IMR-90 (cell line): ENCODE measurements around the gene STIM1. TPM values are rescaled to one million over a fixed set of nuclear protein-coding genes. Genes with fewer than 3 reads are reported as not detected.

Source experiments
- ATAC-seq: fragments of 200-7000 bp; cut with Tn5 transposase; 2 replicates; pipeline ENCODE4 v1.9.1; 2020; ENCODE audit warnings: low read depth, mild to moderate bottlenecking, moderate library complexity
- BruUV-seq: library from RNA; stranded (reverse); fragments of 400-500 nt; replicated peaks from 2 replicates; lab custom pipeline; 2021; lab: Mats Ljungman, UMichigan
- CTCF ChIA-PET: fragments of 300-600 bp; formaldehyde crosslinking; extraction: SDS; loops from one replicate; lab custom pipeline; 2021; ENCODE audit warnings: antibody characterized with exemption; lab: Yijun Ruan, JAX
- POLR2A ChIA-PET: fragments of 300-600 bp; sonication (Branson Sonifier 250); formaldehyde crosslinking; loops from one replicate; lab custom pipeline; 2022; ENCODE audit warnings: antibody characterized with exemption; ENCODE audit not compliant: unreplicated experiment; lab: Charles Lee
- DNase-seq: peaks from one replicate; pipeline ENCODE4 v3.0.0; 2013
- H2AFZ ChIP-seq: replicated peaks from 2 replicates; pipeline ENCODE3; 2013; ENCODE audit warnings: low read length, mild to moderate bottlenecking; ENCODE audit not compliant: poor library complexity
- H2AK5ac ChIP-seq: 2 replicates; pipeline ENCODE4 v1.6.1; 2013; ENCODE audit warnings: low read depth, low read length, inconsistent platforms
- H2AK9ac ChIP-seq: replicated peaks from 2 replicates; pipeline ENCODE3; 2013; ENCODE audit warnings: mild to moderate bottlenecking, low read depth, low read length, moderate library complexity; ENCODE audit not compliant: poor library complexity
- H2BK120ac ChIP-seq: 2 replicates; pipeline ENCODE4 v1.6.1; 2013; ENCODE audit warnings: low read depth, low read length, inconsistent platforms
- H2BK15ac ChIP-seq: 3 replicates; pipeline ENCODE4 v1.6.1; 2013; ENCODE audit warnings: low read depth, low read length, inconsistent platforms
- H2BK20ac ChIP-seq: 2 replicates; pipeline ENCODE4 v1.6.1; 2013; ENCODE audit warnings: low read depth, mild to moderate bottlenecking, inconsistent platforms, low read length, moderate library complexity
- H2BK5ac ChIP-seq: 2 replicates; pipeline ENCODE4 v1.6.1; 2013; ENCODE audit warnings: mild to moderate bottlenecking, low read depth, low read length, inconsistent platforms; ENCODE audit not compliant: poor library complexity, severe bottlenecking
- H3K14ac ChIP-seq: replicated peaks from 2 replicates; pipeline ENCODE4 v1.6.1; 2013; ENCODE audit warnings: low read depth, low read length, inconsistent platforms
- H3K18ac ChIP-seq: 2 replicates; pipeline ENCODE4 v1.6.1; 2013; ENCODE audit warnings: low read depth, low read length, control low read depth
- H3K23ac ChIP-seq: 2 replicates; pipeline ENCODE4 v1.6.1; 2013; ENCODE audit warnings: low read depth, low read length, inconsistent platforms
- H3K27ac ChIP-seq: 2 replicates; pipeline ENCODE4 v1.5.1; 2013; ENCODE audit warnings: mild to moderate bottlenecking, control low read depth, low read length; ENCODE audit not compliant: insufficient read depth
- H3K27me3 ChIP-seq: 2 replicates; pipeline ENCODE4 v1.6.1; 2013; ENCODE audit warnings: low read length; ENCODE audit not compliant: control insufficient read depth, insufficient read depth
- H3K36me3 ChIP-seq: 2 replicates; pipeline ENCODE4 v1.6.1; 2013; ENCODE audit warnings: low read length, mixed read lengths; ENCODE audit not compliant: control insufficient read depth, insufficient read depth
- H3K4ac ChIP-seq: 2 replicates; pipeline ENCODE4 v1.6.1; 2013; ENCODE audit warnings: low read depth, low read length, inconsistent platforms
- H3K4me1 ChIP-seq: 2 replicates; pipeline ENCODE4 v1.6.1; 2013; ENCODE audit warnings: low read length, mixed read lengths; ENCODE audit not compliant: control insufficient read depth, insufficient read depth
- H3K4me2 ChIP-seq: 2 replicates; pipeline ENCODE4 v1.6.1; 2013; ENCODE audit warnings: low read depth, mild to moderate bottlenecking, control low read depth, low read length, moderate library complexity
- H3K4me3 ChIP-seq: 2 replicates; pipeline ENCODE4 v1.5.1; 2013; ENCODE audit warnings: low read depth, mild to moderate bottlenecking, control low read depth, low read length, moderate library complexity; ENCODE audit not compliant: insufficient read depth
- H3K56ac ChIP-seq: 2 replicates; pipeline ENCODE4 v1.6.1; 2013; ENCODE audit warnings: low read length, inconsistent platforms; ENCODE audit not compliant: insufficient read depth; ENCODE audit errors: extremely low read depth
- H3K79me1 ChIP-seq, 2 experiments: 2 replicates each; pipeline ENCODE4 v1.6.1; 2013; ENCODE audit warnings: low read length in 2 of 2, inconsistent platforms in 1 of 2, low read depth in 1 of 2
- H3K9ac ChIP-seq: 2 replicates; pipeline ENCODE4 v1.6.1; 2013; ENCODE audit warnings: low read depth, low read length, control low read depth
- H3K9me1 ChIP-seq: 2 replicates; pipeline ENCODE4 v1.6.1; 2013; ENCODE audit warnings: low read length, inconsistent platforms; ENCODE audit not compliant: insufficient read depth
- H3K9me3 ChIP-seq: 2 replicates; pipeline ENCODE4 v1.6.1; 2013; ENCODE audit warnings: low read length; ENCODE audit not compliant: control insufficient read depth, insufficient read depth
- H4K20me1 ChIP-seq: 2 replicates; pipeline ENCODE4 v1.6.1; 2013; ENCODE audit warnings: low read length, inconsistent platforms; ENCODE audit not compliant: insufficient read depth
- H4K5ac ChIP-seq: 2 replicates; pipeline ENCODE4 v1.6.1; 2013; ENCODE audit warnings: mild to moderate bottlenecking, low read depth, low read length, control low read depth
- H4K8ac ChIP-seq, 2 experiments: 2 replicates each; pipeline ENCODE4 v1.6.1; 2013; ENCODE audit warnings: low read depth in 2 of 2, low read length in 2 of 2, control low read depth in 1 of 2, inconsistent platforms in 1 of 2
- H4K91ac ChIP-seq: 2 replicates; pipeline ENCODE4 v1.6.1; 2013; ENCODE audit warnings: low read depth, low read length, inconsistent platforms; ENCODE audit not compliant: insufficient read depth
- CHD1 ChIP-seq: IDR thresholded peaks from 2 replicates; pipeline ENCODE4 v1.6.1; 2012; ENCODE audit warnings: low read depth, low read length, improper control_type of control experiment
- CTCF ChIP-seq: conservative IDR thresholded peaks from 2 replicates; pipeline ENCODE4 v1.5.1; 2012; ENCODE audit warnings: mild to moderate bottlenecking, low read depth, low read length, improper control_type of control experiment
- FOS ChIP-seq: fragments of 150-350 bp; IDR thresholded peaks from 2 replicates; pipeline ENCODE4 v1.6.1; 2016; ENCODE audit warnings: low read depth, low read length
- NFE2L2 ChIP-seq: fragments of 150-350 bp; IDR thresholded peaks from 2 replicates; pipeline ENCODE4 v1.6.1; 2016; ENCODE audit warnings: low read depth, mild to moderate bottlenecking, low read length
- WGBS, 2 experiments: methylation state at CpG; one replicate each; pipeline versions ENCODE4 v1.1.5 to v1.1.7; 2013; ENCODE audit warnings: missing lambda C conversion rate in 2 of 2; ENCODE audit not compliant: insufficient read length in 1 of 2; ENCODE audit errors: extremely low coverage in 2 of 2; 5-methylcytosine and 5-hydroxymethylcytosine counted together
- dilution Hi-C: fragments of 300-500 bp; cut with HindIII; formaldehyde crosslinking; loops from one replicate; pipeline ENCODE4 v1.14.3; 2018; ENCODE audit warnings: low sequenced_read_pairs; ENCODE audit not compliant: unreplicated experiment
- in situ Hi-C: fragments of 300-500 bp; cut with MboI; formaldehyde crosslinking; loops from 3 replicates; pipeline ENCODE4 v1.14.3; 2019; ENCODE audit warnings: low sequenced_read_pairs, inconsistent platforms, mixed read lengths
- intact Hi-C: fragments of 100-400 bp; cut with micrococcal nuclease; formaldehyde crosslinking; loops from 2 replicates; pipeline ENCODE4 v1.10.0; 2022
- polyA plus RNA-seq, 3 experiments: library from polyadenylated mRNA; depleted of rRNA; stranded (reverse); fragments of >200 nt; gene quantifications; 2 replicates each; pipeline ENCODE4 v1.2.3, GENCODE V29; 2012; ENCODE audit warnings: low replicate concordance in 1 of 3
- total RNA-seq: library from RNA; depleted of rRNA; stranded (reverse); fragments of >200 nt; gene quantifications from 2 replicates; pipeline ENCODE4 v1.2.3, GENCODE V29; 2012

The STIM1 gene
- total and polyA plus RNA-seq, 2 of the 4 experiments (the other 2 are of a cell fraction): 17.9 to 23.0 TPM

- intact Hi-C loops: no loop called here
- in situ Hi-C loops: no loop called here
- Histone ChIP-seq H4K91ac (no peak overlapping the region), H2AFZ (peak overlapping the region; percentile 41), H3K27ac (no peak overlapping the region), H3K4me2 (no peak overlapping the region), H3K36me3 (no peaks in the 10 kb centered on the region), H3K18ac (no peak overlapping the region), H3K56ac (no peak overlapping the region), H2BK20ac (no peak overlapping the region), H3K9me3 (no peaks in the 10 kb centered on the region), H3K9ac (no peak overlapping the region), H3K4me1 (peaks cover 12% of the 10 kb centered on the region), H2AK5ac (no peak overlapping the region), H4K8ac (no peak overlapping the region), H2BK15ac (no peak overlapping the region), H4K20me1 (no peaks in the 10 kb centered on the region; the same call in 1 of the 2 replicates), H3K4me3 (no peak overlapping the region), H2AK9ac (peak overlapping the region; percentile 37), H2BK120ac (no peak overlapping the region), H2BK5ac (no peak overlapping the region), H3K27me3 (no peaks in the 10 kb centered on the region), H3K9me1 (peaks cover 12% of the 10 kb centered on the region), H3K4ac (no peak overlapping the region), H4K5ac (no peak overlapping the region), H3K23ac (no peak overlapping the region), H3K79me1 (peaks cover 4 to 34% of the 10 kb centered on the region in 2 experiments; a peak in 3 of 4 replicates), H3K14ac (no peak overlapping the region)
- ATAC-seq (no peak), DNase-seq (no peak)
- dilution Hi-C loops: no loop called here
- WGBS, 2 experiments: 91% methylated on average over 7 of the region's 7 CpGs; no CpG with 5 or more reads in 1 of the 2 experiments
- ChIA-PET CTCF (no interaction called here), POLR2A (no interaction called here)
- no TSS peak for BruUV-seq
- TF ChIP-seq FOS: no peak
- TF ChIP-seq CTCF: no peak
- TF ChIP-seq NFE2L2: no peak
- no peak for TF ChIP-seq CHD1
These were observed 47.0 kb downstream of the STIM1 start for GRCh38 chr11:3902441-3902840.
